ENCODE data around the gene PIK3R5. TPM values are rescaled to one million over a fixed set of nuclear protein-coding genes. Genes with fewer than 3 reads are reported as not detected.

The PIK3R5 gene
- polyA plus RNA-seq, 1 experiment, result 0.02 TPM

Other genes with a start within 250 kb of the PIK3R5 start
- not detected in 2 replicates for gene CCDC42, start 220.9 kb downstream of the PIK3R5 start, polyA plus RNA-seq (2011; rRNA removed)
- not detected in 2 replicates for gene SPDYE4, start 207.2 kb downstream of the PIK3R5 start, polyA plus RNA-seq (2011; rRNA removed)
- gene MFSD6L, start 166.3 kb downstream of the PIK3R5 start, polyA plus RNA-seq (2011; rRNA removed), result not detected in 2 replicates
- not detected in 2 replicates for gene PIK3R6, start 98.0 kb downstream of the PIK3R5 start, polyA plus RNA-seq (2011; rRNA removed)
- 0.06 TPM in 2 replicates for gene NTN1, start 55.8 kb upstream of the PIK3R5 start, polyA plus RNA-seq (2011; rRNA removed)